NCI-H526 treated with DMSO at 0.1 percent for 48 hours (cell line): ENCODE measurements around the gene MAFF.

ENCODE experiments used
- DNase-seq: peaks from one replicate; lab custom pipeline; 2025; lab: John Stamatoyannopoulos, UW

MAFF gene

GRCh38 chr22:38248280-38248679 lies 46.5 kb downstream of the MAFF start:
- DNase-seq, result no peak

DNA sequence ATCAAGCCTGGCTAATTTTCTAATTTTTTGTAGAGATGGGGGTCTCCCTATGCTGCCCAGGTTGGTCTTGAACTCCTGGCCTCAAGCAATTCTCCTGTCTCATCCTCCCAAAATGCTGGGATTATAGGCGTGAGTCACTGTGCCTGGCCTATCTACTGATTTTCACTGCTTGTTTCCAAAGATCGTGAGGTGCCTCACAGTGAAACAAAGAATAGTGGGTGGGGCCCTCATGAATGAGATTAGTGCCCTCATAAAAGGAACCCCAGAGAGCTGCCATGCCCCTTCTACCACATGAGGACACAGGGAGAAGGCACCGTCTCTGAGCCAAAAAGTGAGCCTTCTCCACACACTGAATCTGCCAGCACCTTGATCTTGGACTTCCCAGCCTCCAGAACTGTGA lies 47.5 kb downstream of the MAFF start:
- DNase-seq, result no peak

GRCh38 chr22:38249803-38250642 lies 48.2 kb downstream of the MAFF start:
- no peak for DNase-seq

DNA sequence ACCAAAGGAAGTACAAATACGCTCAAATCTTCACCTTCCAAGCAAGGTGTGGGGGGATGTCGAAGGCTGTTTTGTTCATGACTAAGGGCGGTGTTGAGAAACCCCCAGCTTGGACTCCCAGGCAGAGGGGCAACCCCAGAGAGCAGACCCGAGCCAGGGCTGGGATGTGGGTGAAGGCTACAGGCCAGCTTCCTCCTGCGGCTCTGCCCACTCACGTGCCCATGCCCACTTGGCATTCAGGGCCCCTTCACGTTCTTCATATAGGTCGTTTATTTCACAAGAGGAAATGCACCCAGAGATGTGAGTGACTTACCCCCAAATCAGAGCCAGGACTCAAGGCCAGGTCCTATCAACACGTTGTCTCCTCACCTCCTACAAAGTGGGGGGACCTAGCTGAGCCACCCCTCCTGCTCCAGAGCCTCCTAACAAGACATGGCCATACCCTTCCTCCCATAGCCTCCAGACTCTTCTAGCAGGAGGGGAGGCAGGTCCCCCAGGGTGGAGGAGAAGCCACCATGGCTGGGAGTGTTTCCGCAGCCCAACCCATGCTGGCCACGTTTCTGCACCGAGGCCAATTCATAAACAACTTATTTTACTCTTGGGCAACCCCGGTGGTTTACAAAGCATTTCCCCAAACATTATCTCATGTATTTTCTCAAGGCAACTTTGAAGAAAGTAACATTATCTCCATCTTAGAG lies 49.0 kb downstream of the MAFF start:
- DNase-seq, result no peak

DNA sequence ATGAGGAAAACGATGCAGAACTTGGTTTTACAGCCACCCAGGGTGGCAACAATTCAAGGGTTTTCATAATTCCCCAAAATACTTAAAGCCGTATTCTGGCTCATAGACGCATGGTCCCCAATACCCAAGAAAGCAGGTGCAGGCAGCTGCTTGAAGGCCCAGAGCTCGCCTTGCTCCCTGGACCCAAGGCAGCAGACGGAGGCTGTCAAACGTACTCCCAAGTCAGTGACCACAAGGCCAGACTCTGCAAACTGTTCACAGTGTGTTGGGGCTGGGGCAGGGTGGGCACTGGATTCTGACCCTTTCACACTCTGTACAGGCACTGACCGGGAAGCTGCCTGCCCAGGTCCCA lies 49.5 kb downstream of the MAFF start:
- DNase-seq, result no peak

DNA sequence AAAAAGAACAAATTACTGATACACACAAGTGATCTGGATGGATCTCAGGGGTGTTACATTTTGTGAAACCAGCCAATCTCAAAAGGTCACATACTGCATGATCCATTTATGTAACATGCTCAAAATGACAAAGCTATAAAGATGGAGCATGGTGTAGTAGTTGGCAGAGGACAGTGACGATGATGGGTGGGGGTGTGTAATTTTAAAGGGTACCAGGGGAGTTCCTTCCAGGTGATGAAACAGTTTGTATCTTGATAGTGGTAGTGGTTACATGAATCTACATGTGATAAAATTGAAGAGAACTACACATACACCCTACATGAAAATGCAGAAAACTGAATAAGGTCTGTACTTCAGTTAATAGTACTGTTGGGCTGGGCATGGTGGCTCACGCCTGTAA lies 53.9 kb downstream of the MAFF start:
- no peak for DNase-seq

- DNase-seq, result no peak
Observed at GRCh38 chr22:38257181-38257580, 55.4 kb downstream of the MAFF start.

DNA sequence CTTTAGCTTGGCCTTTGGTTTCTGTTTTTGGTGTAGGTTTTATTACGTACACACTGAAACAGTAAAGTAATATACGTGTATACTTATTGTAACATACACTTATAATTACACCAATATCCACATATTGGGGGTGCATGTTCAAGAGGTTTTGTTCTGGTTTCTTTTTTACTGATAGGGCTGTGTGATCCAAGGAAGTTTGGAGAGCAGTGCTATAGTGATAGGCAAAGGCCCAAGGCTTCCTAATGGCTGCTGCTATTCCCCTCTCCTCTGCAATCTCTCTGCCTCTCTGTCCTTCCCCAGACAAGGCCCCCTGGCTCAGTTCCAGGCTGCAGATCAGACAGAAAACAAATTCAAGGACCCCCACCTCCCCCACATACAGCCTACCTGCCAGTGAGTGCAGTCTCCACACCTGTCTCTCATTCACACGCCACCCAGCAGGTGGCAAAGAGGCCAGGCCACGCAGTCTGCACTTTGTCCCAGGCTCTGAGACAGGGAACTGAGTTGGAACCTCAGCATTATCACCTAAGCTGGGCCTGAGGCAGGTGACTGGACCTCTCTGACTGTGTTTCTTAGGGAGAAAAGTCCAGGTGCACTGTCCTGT lies 56.0 kb downstream of the MAFF start:
- DNase-seq, result no peak

- DNase-seq, result no peak
Observed at GRCh38 chr22:38258895-38259294, 57.1 kb downstream of the MAFF start.

GRCh38 chr22:38259370-38259769 lies 57.6 kb downstream of the MAFF start:
- no peak for DNase-seq

DNA sequence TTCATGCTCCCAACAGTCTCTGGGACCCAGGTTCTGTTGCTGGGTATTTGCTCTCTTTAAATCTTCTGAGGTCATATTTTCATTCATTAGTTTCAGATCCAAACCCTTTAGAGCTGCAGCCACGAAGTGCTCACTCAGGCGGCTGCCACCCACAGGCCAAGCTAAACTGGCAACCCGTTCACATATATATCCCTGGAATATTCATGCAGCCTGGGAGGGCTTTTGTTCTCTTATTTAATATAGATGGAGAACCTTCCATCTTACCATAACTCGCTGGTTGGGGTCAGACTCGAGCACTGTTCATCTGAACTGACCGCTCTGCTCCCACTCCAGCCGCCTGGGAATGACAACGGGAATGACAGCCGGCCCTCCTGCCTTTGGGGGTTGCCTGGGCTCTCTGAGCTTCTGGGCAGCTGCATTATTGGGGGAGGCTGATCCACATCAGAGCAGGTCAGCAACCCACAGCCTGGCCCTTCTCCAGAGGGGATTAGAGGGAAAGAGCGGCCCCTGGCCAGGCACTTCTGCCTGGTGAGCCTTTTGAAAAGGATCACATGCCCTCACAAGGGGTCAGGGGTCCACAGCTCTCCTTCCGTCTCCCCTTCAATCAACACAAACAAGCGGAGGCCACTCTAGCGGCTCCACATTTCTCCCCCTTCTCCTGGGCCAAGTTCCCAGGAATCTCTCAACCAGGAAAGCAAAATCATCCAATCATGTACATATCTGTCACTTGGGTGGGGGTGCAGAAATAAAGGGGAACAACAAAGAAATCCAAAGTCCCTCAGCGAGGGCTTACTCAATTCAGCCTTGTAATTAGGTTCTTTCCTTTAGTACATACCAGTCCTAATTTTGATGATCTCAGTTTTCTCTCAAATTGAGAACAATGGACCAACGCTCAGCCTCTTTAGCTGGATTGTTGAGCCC lies 59.2 kb downstream of the MAFF start:
- DNase-seq, result no peak

- no peak for DNase-seq
Observed at GRCh38 chr22:38262051-38262795, 60.4 kb downstream of the MAFF start.

- no peak for DNase-seq
Observed at GRCh38 chr22:38264322-38264843, 62.6 kb downstream of the MAFF start.
